ENCODE measurements around the gene KRT35. TPM values are rescaled to one million over a fixed set of nuclear protein-coding genes. Genes with fewer than 3 reads are reported as not detected.

The KRT35 gene
- total and polyA plus RNA-seq, 2 donors (not counting 1 experiment from before 2014, with no cell fraction given) = not detected

DNA sequence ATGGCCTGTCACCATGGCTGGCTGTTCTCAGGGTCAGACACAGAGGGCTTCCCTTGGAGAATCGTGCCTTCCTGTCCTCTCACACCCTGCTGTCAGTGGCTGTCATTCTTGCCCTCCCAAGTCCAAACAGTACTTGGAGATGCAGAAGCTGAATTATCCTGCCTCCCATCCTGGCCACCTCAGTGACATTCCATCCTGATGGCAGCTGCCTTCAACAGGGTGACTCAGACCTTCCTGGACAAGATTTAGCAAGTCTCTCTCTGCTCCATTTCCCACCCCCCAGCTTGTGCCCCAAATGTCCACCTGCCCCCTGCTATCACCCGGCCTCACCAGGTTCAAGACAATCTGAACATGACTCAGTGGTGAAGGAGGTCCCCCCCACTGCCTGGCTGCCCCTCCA is 13.6 kb upstream of the KRT35 start:
- DNase-seq (ENCODE audit: low read depth in 2 of 2) = peak in 1 of 2 donors; percentile 49
- no peaks in the 10 kb centered on the region for H4K20me1 ChIP-seq (ENCODE audit: control insufficient read depth, extremely low read depth, insufficient read depth, low read length)
- no peak overlapping the region for H3K4me3 ChIP-seq (replicated peaks in 1 of 4; ENCODE audit: control extremely low read depth in 1 of 4, insufficient read depth in 1 of 4, low read depth in 3 of 4, low read length in 4 of 4)
- H3K4me2 ChIP-seq (ENCODE audit: extremely low read depth, insufficient read depth, low read length) = no peak overlapping the region
- H3K4me1 ChIP-seq (ENCODE audit: control insufficient read depth, extremely low read depth, insufficient read depth, low read length) = peaks cover 17% of the 10 kb centered on the region
- no peak for TF ChIP-seq EZH2 (IDR thresholded peaks at IDR 0.05; ENCODE audit: low read length, missing control alignments)
- TF ChIP-seq, protein P1, sequence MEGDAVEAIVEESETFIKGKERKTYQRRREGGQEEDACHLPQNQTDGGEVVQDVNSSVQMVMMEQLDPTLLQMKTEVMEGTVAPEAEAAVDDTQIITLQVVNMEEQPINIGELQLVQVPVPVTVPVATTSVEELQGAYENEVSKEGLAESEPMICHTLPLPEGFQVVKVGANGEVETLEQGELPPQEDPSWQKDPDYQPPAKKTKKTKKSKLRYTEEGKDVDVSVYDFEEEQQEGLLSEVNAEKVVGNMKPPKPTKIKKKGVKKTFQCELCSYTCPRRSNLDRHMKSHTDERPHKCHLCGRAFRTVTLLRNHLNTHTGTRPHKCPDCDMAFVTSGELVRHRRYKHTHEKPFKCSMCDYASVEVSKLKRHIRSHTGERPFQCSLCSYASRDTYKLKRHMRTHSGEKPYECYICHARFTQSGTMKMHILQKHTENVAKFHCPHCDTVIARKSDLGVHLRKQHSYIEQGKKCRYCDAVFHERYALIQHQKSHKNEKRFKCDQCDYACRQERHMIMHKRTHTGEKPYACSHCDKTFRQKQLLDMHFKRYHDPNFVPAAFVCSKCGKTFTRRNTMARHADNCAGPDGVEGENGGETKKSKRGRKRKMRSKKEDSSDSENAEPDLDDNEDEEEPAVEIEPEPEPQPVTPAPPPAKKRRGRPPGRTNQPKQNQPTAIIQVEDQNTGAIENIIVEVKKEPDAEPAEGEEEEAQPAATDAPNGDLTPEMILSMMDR (conservative IDR thresholded peaks at IDR 0.05 in 1 of 2, IDR thresholded peaks at IDR 0.05 in 1 of 2; ENCODE audit: low read depth in 1 of 2, low read length in 2 of 2) = no peak
- no peak overlapping the region for H3K27ac ChIP-seq (ENCODE audit: insufficient read depth, low read length)
- H3K27me3 ChIP-seq (ENCODE audit: control insufficient read depth, insufficient read depth, low read length) = no peaks in the 10 kb centered on the region
- H3K9me3 ChIP-seq (ENCODE audit: control insufficient read depth, insufficient read depth, low read depth, low read length) = no peaks in the 10 kb centered on the region
- no peak overlapping the region for H2AFZ ChIP-seq (ENCODE audit: low read length)
- H3K9ac ChIP-seq (ENCODE audit: insufficient read depth, low read length) = no peak overlapping the region
- no peaks in the 10 kb centered on the region for H3K36me3 ChIP-seq (ENCODE audit: control insufficient read depth, insufficient read depth, low read length)
- no peaks in the 10 kb centered on the region for H3K79me2 ChIP-seq (ENCODE audit: control insufficient read depth, insufficient read depth, low read length)

DNA sequence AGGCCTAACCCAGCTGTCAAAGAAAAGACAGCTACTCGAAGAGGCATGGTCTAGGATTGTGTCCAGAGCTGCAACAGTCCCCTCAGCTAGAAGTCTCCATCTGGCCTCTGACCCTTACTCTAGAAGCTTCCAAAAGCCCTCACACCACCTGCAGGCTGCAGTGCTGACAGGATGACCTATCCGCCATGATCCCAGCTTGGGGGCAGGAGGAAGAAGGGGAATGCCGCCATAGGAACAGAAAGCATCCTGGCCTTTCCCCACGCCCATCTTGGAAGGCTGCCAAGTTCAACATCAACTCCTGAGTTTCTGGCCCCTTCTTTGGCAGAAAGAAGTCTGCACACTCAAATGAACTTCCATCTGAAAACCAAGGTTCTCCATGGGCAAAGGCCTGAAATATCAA is 11.8 kb upstream of the KRT35 start:
- no peak overlapping the region for H3K9ac ChIP-seq (ENCODE audit: insufficient read depth, low read length)
- TF ChIP-seq, protein P1 (conservative IDR thresholded peaks at IDR 0.05 in 1 of 2, IDR thresholded peaks at IDR 0.05 in 1 of 2; ENCODE audit: low read depth in 1 of 2, low read length in 2 of 2) = no peak
- TF ChIP-seq EZH2 (IDR thresholded peaks at IDR 0.05; ENCODE audit: low read length, missing control alignments) = no peak
- no peaks in the 10 kb centered on the region for H3K27me3 ChIP-seq (ENCODE audit: control insufficient read depth, insufficient read depth, low read length)
- no peaks in the 10 kb centered on the region for H3K79me2 ChIP-seq (ENCODE audit: control insufficient read depth, insufficient read depth, low read length)
- H3K27ac ChIP-seq (ENCODE audit: insufficient read depth, low read length) = no peak overlapping the region
- no peaks in the 10 kb centered on the region for H4K20me1 ChIP-seq (ENCODE audit: control insufficient read depth, extremely low read depth, insufficient read depth, low read length)
- H3K4me2 ChIP-seq (ENCODE audit: extremely low read depth, insufficient read depth, low read length) = no peak overlapping the region
- H3K4me1 ChIP-seq (ENCODE audit: control insufficient read depth, extremely low read depth, insufficient read depth, low read length) = peaks cover 15% of the 10 kb centered on the region
- no peak overlapping the region for H3K4me3 ChIP-seq (replicated peaks in 1 of 4; ENCODE audit: control extremely low read depth in 1 of 4, insufficient read depth in 1 of 4, low read depth in 3 of 4, low read length in 4 of 4)
- H2AFZ ChIP-seq (ENCODE audit: low read length) = no peak overlapping the region
- peak; percentile 31 to 57 for DNase-seq (ENCODE audit: low read depth in 2 of 2)
- no peaks in the 10 kb centered on the region for H3K36me3 ChIP-seq (ENCODE audit: control insufficient read depth, insufficient read depth, low read length)
- no peaks in the 10 kb centered on the region for H3K9me3 ChIP-seq (ENCODE audit: control insufficient read depth, insufficient read depth, low read depth, low read length)

DNA sequence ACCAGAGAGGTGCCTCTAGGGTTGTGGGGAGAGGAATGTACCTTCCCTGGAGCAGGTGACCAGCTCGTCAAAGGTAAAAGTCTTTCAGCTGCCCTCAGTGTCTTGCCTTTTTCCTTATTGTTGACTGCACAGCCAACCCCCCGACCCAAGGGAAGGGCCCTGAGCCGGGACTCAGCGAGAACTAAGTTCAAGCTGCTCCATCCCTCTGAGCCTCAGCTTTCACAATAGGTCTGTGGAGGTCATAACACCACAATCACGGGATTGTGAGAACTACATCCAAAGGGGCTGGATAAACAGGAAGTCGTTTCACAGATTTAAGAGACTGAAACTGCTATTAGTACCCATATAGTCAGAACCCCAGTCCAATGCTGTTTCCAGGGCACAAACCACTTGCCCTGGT is 11.4 kb upstream of the KRT35 start:
- no peaks in the 10 kb centered on the region for H3K36me3 ChIP-seq (ENCODE audit: control insufficient read depth, insufficient read depth, low read length)
- H3K9ac ChIP-seq (ENCODE audit: insufficient read depth, low read length) = no peak overlapping the region
- H3K27ac ChIP-seq (ENCODE audit: insufficient read depth, low read length) = no peak overlapping the region
- no peak overlapping the region for H3K4me2 ChIP-seq (ENCODE audit: extremely low read depth, insufficient read depth, low read length)
- DNase-seq (ENCODE audit: low read depth in 2 of 2) = peak in 1 of 2 donors; percentile 70
- H4K20me1 ChIP-seq (ENCODE audit: control insufficient read depth, extremely low read depth, insufficient read depth, low read length) = no peaks in the 10 kb centered on the region
- H3K4me1 ChIP-seq (ENCODE audit: control insufficient read depth, extremely low read depth, insufficient read depth, low read length) = peaks cover 15% of the 10 kb centered on the region
- no peak overlapping the region for H2AFZ ChIP-seq (ENCODE audit: low read length)
- no peaks in the 10 kb centered on the region for H3K27me3 ChIP-seq (ENCODE audit: control insufficient read depth, insufficient read depth, low read length)
- no peaks in the 10 kb centered on the region for H3K9me3 ChIP-seq (ENCODE audit: control insufficient read depth, insufficient read depth, low read depth, low read length)
- TF ChIP-seq EZH2 (IDR thresholded peaks at IDR 0.05; ENCODE audit: low read length, missing control alignments) = no peak
- TF ChIP-seq, protein P1 (conservative IDR thresholded peaks at IDR 0.05 in 1 of 2, IDR thresholded peaks at IDR 0.05 in 1 of 2; ENCODE audit: low read depth in 1 of 2, low read length in 2 of 2) = no peak
- H3K79me2 ChIP-seq (ENCODE audit: control insufficient read depth, insufficient read depth, low read length) = no peaks in the 10 kb centered on the region
- H3K4me3 ChIP-seq (replicated peaks in 1 of 4; ENCODE audit: control extremely low read depth in 1 of 4, insufficient read depth in 1 of 4, low read depth in 3 of 4, low read length in 4 of 4) = no peak overlapping the region
